Panc1 (cell line): ENCODE results near the gene CCDC73. TPM values are rescaled to one million over a fixed set of nuclear protein-coding genes. Genes with fewer than 3 reads are reported as not detected.
"Not testable (repeated sequence)": the region's sequence is repeated elsewhere in the genome, so short reads cannot be mapped to it uniquely, and the experiment has no call there.

Experiments
- ATAC-seq: fragments of 200-7000 bp; cut with Tn5 transposase; 2 replicates; pipeline ENCODE4 v1.9.1; 2020; ENCODE audit warnings: mild to moderate bottlenecking, moderate library complexity
- BruUV-seq: library from RNA; stranded (reverse); fragments of 400-500 nt; replicated peaks from 2 replicates; lab custom pipeline; 2021; lab: Mats Ljungman, UMichigan
- CTCF ChIA-PET: fragments of 300-600 bp; sonication (Branson Sonifier 250); formaldehyde crosslinking; loops from one replicate; lab custom pipeline; 2022; ENCODE audit warnings: antibody characterized with exemption; lab: Charles Lee
- POLR2A ChIA-PET: fragments of 300-600 bp; sonication (Branson Sonifier 250); formaldehyde crosslinking; loops from one replicate; lab custom pipeline; 2022; ENCODE audit warnings: antibody characterized with exemption; lab: Charles Lee
- DNase-seq: peaks from one replicate; pipeline ENCODE4 v3.0.0-alpha.2; 2010; ENCODE audit warnings: low read depth, low spot score
- H3K27ac ChIP-seq: 2 replicates; pipeline ENCODE4 v1.5.1; 2011; ENCODE audit warnings: mild to moderate bottlenecking, low read length, inconsistent platforms
- H3K27me3 ChIP-seq: fragments of 200-500 bp; sonication (Bioruptor generic); 2 replicates; pipeline ENCODE4 v1.6.0; 2014; ENCODE audit warnings: low read length, inconsistent platforms; ENCODE audit not compliant: control insufficient read depth, insufficient read depth
- H3K36me3 ChIP-seq: fragments of 200-500 bp; sonication (Bioruptor generic); 2 replicates; pipeline ENCODE4 v1.5.1; 2014; ENCODE audit warnings: inconsistent platforms, mild to moderate bottlenecking, low read length, moderate library complexity; ENCODE audit not compliant: control insufficient read depth, insufficient read depth
- H3K4me1 ChIP-seq: 2 replicates; pipeline ENCODE4 v1.5.1; 2011; ENCODE audit warnings: inconsistent platforms, mild to moderate bottlenecking, low read length, moderate library complexity; ENCODE audit not compliant: control insufficient read depth, insufficient read depth
- H3K4me3 ChIP-seq, 2 experiments: 2 replicates each; pipeline ENCODE4 v1.5.1; 2011 to 2012; ENCODE audit warnings: low read depth in 2 of 2, low read length in 2 of 2, mild to moderate bottlenecking in 2 of 2, inconsistent platforms in 1 of 2, moderate library complexity in 1 of 2
- H3K9me3 ChIP-seq: fragments of 200-500 bp; sonication (Bioruptor generic); 2 replicates; pipeline ENCODE4 v1.5.1; 2014; ENCODE audit warnings: low read depth, mild to moderate bottlenecking, inconsistent platforms, low read length, moderate library complexity; ENCODE audit not compliant: control insufficient read depth, insufficient read depth
- CTCF ChIP-seq: fragments of 450-650 bp; IDR thresholded peaks from 2 replicates; pipeline ENCODE4 v1.5.1; 2017; ENCODE audit warnings: mild to moderate bottlenecking
- POLR2AphosphoS5 ChIP-seq: IDR thresholded peaks from 2 replicates; pipeline ENCODE4 v1.6.1; 2012; ENCODE audit warnings: mild to moderate bottlenecking, low read depth, low read length, moderate library complexity
- SIN3A ChIP-seq: IDR thresholded peaks from 2 replicates; pipeline ENCODE4 v1.6.1; 2012; ENCODE audit warnings: low read depth, mild to moderate bottlenecking, low read length, moderate library complexity, borderline replicate concordance; ENCODE audit not compliant: insufficient read depth
- TCF7L2 ChIP-seq: IDR thresholded peaks from 2 replicates; pipeline ENCODE4 v1.6.1; 2011; ENCODE audit warnings: mild to moderate bottlenecking, low read depth, low read length, inconsistent platforms
- in situ Hi-C: cut with HindIII; loops from 2 replicates; pipeline ENCODE4 v1.10.0; 2016; ENCODE audit warnings: low sequenced_read_pairs, low pct_unique_long_range_greater_than_20kb
- intact Hi-C: fragments of 100-400 bp; cut with micrococcal nuclease; formaldehyde crosslinking; loops from one replicate; pipeline ENCODE4 v1.10.0; 2022; ENCODE audit not compliant: unreplicated experiment
- total RNA-seq: library from RNA; stranded (reverse); gene quantifications from one replicate; pipeline ENCODE4 v1.2.1, GENCODE V29; 2021; ENCODE audit not compliant: unreplicated experiment
- TF ChIP-seq, protein P1 (sequence below), 2 experiments: IDR thresholded peaks; 2 replicates each; pipeline ENCODE4 v1.6.1; 2011 to 2012; ENCODE audit warnings: low read depth in 2 of 2, control low read depth in 1 of 2, low read length in 1 of 2, mild to moderate bottlenecking in 1 of 2, moderate library complexity in 1 of 2; ENCODE audit not compliant: insufficient read depth in 1 of 2

CCDC73 gene
- total RNA-seq, 1 experiment from 2014 or later: not detected

- Histone ChIP-seq H3K27me3 (peaks cover 10% of the 10 kb centered on the region), H3K27ac (no peak overlapping the region), H3K4me3 (no peak overlapping the region), H3K9me3 (no peaks in the 10 kb centered on the region), H3K4me1 (no peaks in the 10 kb centered on the region), H3K36me3 (no peaks in the 10 kb centered on the region)
- ChIA-PET POLR2A (no interaction called here), CTCF (no interaction called here)
- BruUV-seq: no TSS peak
- no peak for DNase-seq
- in situ Hi-C loops (no loop called here), intact Hi-C loops (no loop called here)
- no peak for ATAC-seq
- no peak for TF ChIP-seq CTCF
- TF ChIP-seq TCF7L2: no peak
- no peak for TF ChIP-seq SIN3A
- TF ChIP-seq, protein P1, sequence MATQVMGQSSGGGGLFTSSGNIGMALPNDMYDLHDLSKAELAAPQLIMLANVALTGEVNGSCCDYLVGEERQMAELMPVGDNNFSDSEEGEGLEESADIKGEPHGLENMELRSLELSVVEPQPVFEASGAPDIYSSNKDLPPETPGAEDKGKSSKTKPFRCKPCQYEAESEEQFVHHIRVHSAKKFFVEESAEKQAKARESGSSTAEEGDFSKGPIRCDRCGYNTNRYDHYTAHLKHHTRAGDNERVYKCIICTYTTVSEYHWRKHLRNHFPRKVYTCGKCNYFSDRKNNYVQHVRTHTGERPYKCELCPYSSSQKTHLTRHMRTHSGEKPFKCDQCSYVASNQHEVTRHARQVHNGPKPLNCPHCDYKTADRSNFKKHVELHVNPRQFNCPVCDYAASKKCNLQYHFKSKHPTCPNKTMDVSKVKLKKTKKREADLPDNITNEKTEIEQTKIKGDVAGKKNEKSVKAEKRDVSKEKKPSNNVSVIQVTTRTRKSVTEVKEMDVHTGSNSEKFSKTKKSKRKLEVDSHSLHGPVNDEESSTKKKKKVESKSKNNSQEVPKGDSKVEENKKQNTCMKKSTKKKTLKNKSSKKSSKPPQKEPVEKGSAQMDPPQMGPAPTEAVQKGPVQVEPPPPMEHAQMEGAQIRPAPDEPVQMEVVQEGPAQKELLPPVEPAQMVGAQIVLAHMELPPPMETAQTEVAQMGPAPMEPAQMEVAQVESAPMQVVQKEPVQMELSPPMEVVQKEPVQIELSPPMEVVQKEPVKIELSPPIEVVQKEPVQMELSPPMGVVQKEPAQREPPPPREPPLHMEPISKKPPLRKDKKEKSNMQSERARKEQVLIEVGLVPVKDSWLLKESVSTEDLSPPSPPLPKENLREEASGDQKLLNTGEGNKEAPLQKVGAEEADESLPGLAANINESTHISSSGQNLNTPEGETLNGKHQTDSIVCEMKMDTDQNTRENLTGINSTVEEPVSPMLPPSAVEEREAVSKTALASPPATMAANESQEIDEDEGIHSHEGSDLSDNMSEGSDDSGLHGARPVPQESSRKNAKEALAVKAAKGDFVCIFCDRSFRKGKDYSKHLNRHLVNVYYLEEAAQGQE (IDR thresholded peaks at IDR 0.05; ENCODE audit: insufficient read depth in 1 of 2, low read depth in 2 of 2, low read length in 1 of 2): no peak
- no peak for TF ChIP-seq POLR2AphosphoS5
These were observed 72.2 kb downstream of the CCDC73 start for GRCh38 chr11:32722255-32722654.

- peak; percentile 68; the same call in 1 of the 2 replicates for TF ChIP-seq CTCF
- no peak for TF ChIP-seq POLR2AphosphoS5
- H3K27me3 ChIP-seq: peaks cover 8% of the 10 kb centered on the region; the same call in 1 of the 2 replicates
- ATAC-seq (peak; percentile 60; the same call in 1 of the 2 replicates), DNase-seq (no peak)
- CTCF ChIA-PET: no interaction called here
- H3K36me3 ChIP-seq: no peaks in the 10 kb centered on the region
- in situ Hi-C loops (no loop called here), intact Hi-C loops (loop anchor here (2.0 kb wide), 1 partner anchor 79 kb away; no protein-coding TSS in a partner anchor)
- BruUV-seq: no TSS peak
- H3K27ac ChIP-seq: no peak overlapping the region
- H3K4me1 ChIP-seq: no peaks in the 10 kb centered on the region
- no peaks in the 10 kb centered on the region for H3K9me3 ChIP-seq
- POLR2A ChIA-PET: no interaction called here
- no peak overlapping the region for H3K4me3 ChIP-seq
These were observed 81.0 kb downstream of the CCDC73 start for GRCh38 chr11:32713496-32713895.

DNA sequence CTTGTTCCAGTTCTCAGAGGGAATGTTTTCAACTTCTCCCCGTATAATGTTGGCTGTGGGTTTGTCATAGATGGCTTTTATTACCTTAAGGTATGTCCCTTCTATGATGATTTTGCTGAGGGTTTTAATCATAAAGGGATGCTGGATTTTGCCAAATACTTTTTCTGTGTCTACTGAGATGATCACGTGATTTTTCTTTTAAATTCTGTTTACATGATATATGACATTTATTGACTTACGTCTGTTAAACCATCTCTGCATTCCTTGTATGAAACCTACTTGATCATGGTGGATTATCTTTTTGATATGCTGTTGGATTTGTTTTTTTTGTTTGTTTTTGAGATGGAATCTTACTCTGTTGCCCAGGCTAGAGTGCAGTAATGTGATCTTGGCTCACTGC is 85.5 kb downstream of the CCDC73 start:
- CTCF ChIA-PET, DNase-seq, in situ Hi-C loops, H3K36me3 ChIP-seq, POLR2A ChIA-PET, intact Hi-C loops, BruUV-seq, H3K27me3 ChIP-seq, H3K4me3 ChIP-seq, ATAC-seq, H3K4me1 ChIP-seq, H3K27ac ChIP-seq: not testable (repeated sequence)
- peaks cover 10% of the 10 kb centered on the region; the same call in 1 of the 2 replicates for H3K9me3 ChIP-seq
